ENCODE measurements around the gene DNAJC19.

DNA sequence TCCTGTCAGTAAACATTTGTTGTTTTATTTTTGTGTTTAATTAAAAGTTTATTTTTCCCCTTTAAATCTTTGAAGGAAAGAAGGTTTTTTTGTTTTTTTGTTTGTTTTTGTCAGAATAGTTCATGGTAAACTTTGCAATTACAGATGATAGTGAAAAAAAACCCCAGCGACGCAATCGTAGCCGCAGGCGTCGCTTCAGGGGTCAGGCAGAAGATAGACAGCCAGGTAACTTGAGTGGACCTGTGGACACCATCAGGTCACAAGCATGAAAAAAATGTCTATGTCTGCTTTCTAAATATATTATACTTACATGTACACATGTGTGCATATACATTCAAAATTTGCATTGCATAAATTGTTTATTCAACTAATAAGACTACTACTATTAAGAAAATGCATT, 18.6 kb downstream of the DNAJC19 start:
- TF ChIP-seq, protein P1, sequence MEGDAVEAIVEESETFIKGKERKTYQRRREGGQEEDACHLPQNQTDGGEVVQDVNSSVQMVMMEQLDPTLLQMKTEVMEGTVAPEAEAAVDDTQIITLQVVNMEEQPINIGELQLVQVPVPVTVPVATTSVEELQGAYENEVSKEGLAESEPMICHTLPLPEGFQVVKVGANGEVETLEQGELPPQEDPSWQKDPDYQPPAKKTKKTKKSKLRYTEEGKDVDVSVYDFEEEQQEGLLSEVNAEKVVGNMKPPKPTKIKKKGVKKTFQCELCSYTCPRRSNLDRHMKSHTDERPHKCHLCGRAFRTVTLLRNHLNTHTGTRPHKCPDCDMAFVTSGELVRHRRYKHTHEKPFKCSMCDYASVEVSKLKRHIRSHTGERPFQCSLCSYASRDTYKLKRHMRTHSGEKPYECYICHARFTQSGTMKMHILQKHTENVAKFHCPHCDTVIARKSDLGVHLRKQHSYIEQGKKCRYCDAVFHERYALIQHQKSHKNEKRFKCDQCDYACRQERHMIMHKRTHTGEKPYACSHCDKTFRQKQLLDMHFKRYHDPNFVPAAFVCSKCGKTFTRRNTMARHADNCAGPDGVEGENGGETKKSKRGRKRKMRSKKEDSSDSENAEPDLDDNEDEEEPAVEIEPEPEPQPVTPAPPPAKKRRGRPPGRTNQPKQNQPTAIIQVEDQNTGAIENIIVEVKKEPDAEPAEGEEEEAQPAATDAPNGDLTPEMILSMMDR (IDR thresholded peaks at IDR 0.05), result no peak
- TF ChIP-seq POLR2A (IDR thresholded peaks at IDR 0.05), result no peak

All from lower leg skin (tissue), 3 donors.